Gastroesophageal sphincter (tissue), 3 donors: ENCODE data around the gene IZUMO4.

Experiments
- CTCF ChIP-seq, 4 experiments: fragments of 200-600 bp in 2 of 4; fragments of 450-650 bp in 2 of 4; sonication (generic) in 1 of 4; IDR thresholded peaks; one replicate each; pipeline ENCODE4 v1.5.1; 2017 to 2019; ENCODE audit warnings: antibody characterized with exemption in 4 of 4, mild to moderate bottlenecking in 2 of 4, moderate library complexity in 2 of 4
- POLR2A ChIP-seq, 2 donors: fragments of 450-650 bp; IDR thresholded peaks; one replicate each; pipeline ENCODE4 v1.6.1; 2017; ENCODE audit warnings: antibody characterized with exemption in 2 of 2, mild to moderate bottlenecking in 2 of 2, moderate library complexity in 1 of 2

GRCh38 chr19:2115911-2116426, 19.3 kb downstream of the IZUMO4 start:
- TF ChIP-seq POLR2A (IDR thresholded peaks at IDR 0.05) (no peak), CTCF (IDR thresholded peaks at IDR 0.05) (no peak)
